ENCODE data around the gene EPAS1.

DNA sequence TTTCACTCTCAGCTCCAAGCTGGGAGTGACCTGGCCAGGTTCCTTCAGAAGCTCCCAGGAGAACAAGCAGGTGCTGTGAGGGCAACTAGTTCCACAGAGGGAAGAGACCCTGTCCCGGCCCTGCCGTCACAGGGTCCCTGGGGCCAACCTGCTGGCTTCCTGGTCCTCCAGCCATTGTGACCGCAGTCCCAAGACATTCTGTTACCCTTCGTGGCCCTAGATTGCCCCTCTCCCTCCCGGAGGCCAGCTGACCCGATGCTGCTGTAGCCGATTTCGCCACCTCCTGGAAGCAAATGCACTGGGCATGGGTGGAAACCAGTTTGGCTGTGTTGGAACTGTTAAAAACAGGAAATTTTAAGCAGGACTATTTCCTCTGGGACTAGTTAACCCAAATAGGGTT is 55.4 kb downstream of the EPAS1 start:
- no peak for TF ChIP-seq TCF4 (CRISPR knock-in tag; IDR thresholded peaks at IDR 0.05; ENCODE audit: borderline replicate concordance)
- no peak for TF ChIP-seq OSR1 (CRISPR knock-in tag; IDR thresholded peaks at IDR 0.05)
